Left lung (tissue), 10 donors: ENCODE results near the gene IL17D. TPM values are rescaled to one million over a fixed set of nuclear protein-coding genes. Genes with fewer than 3 reads are reported as not detected.
"Not testable (repeated sequence)": the region's sequence is repeated elsewhere in the genome, so short reads cannot be mapped to it uniquely, and the experiment has no call there.

Experiments used
- ATAC-seq: fragments of 200-7000 bp; cut with Tn5 transposase; one replicate; pipeline ENCODE4 v1.9.1; 2020; ENCODE audit warnings: moderate library complexity
- DNase-seq, 4 donors: peaks; one replicate each; pipeline ENCODE4 v3.0.0-alpha.2; 2013 to 2020
- H3K27ac ChIP-seq, 2 donors: fragments of 200-600 bp; sonication (generic) in 1 of 2; one replicate each; pipeline versions ENCODE4 v1.5.0 to v1.8.0; 2020 to 2021
- H3K27me3 ChIP-seq, 2 donors: fragments of 200-600 bp; sonication (generic) in 1 of 2; one replicate each; pipeline versions ENCODE4 v1.5.0 to v1.8.0; 2020 to 2021
- H3K36me3 ChIP-seq, 2 donors: fragments of 200-600 bp; sonication (generic) in 1 of 2; one replicate each; pipeline versions ENCODE4 v1.5.0 to v1.8.0; 2020 to 2021
- H3K4me1 ChIP-seq, 2 donors: fragments of 200-600 bp; one replicate each; pipeline ENCODE4 v1.8.0; 2021
- H3K4me3 ChIP-seq, 2 donors: fragments of 200-600 bp; sonication (generic) in 1 of 2; one replicate each; pipeline versions ENCODE4 v1.5.0 to v1.8.0; 2020 to 2021; ENCODE audit warnings: mild to moderate bottlenecking in 1 of 2
- H3K9me3 ChIP-seq, 2 donors: fragments of 200-600 bp; sonication (generic) in 1 of 2; one replicate each; pipeline versions ENCODE4 v1.5.0 to v1.8.0; 2020 to 2021
- CTCF ChIP-seq, 2 donors: fragments of 200-600 bp; sonication (generic) in 1 of 2; IDR thresholded peaks; one replicate each; pipeline versions ENCODE4 v1.5.0 to v1.8.0; 2021; ENCODE audit warnings: antibody characterized with exemption in 2 of 2
- intact Hi-C, 2 donors: fragments of 100-400 bp; cut with DNase I; formaldehyde crosslinking; loops; one replicate each; pipeline versions ENCODE4 v1.11.2 to v1.14.2; 2022
- polyA plus RNA-seq, 6 donors: library from polyadenylated mRNA; unstranded; fragments of 120-200 nt; gene quantifications; one replicate each; pipeline ENCODE4 v1.2.1, GENCODE V29; 2013; ENCODE audit not compliant: insufficient read length in 6 of 6
- total RNA-seq, 2 donors: library from RNA; stranded (reverse); fragmentation: NEBNext Ultra II Directional; extraction: Animal tissue kit (Norgen Biotek cat#: 25700); gene quantifications; one replicate each; pipeline ENCODE4 v1.2.1, GENCODE V29; 2021
- donor health status: DM: no; HTN: yes; CAD: no.
- donor health status: DM: no; HTN: no; CAD: no.

Gene IL17D
- total and polyA plus RNA-seq, 8 donors, result 1.1 to 12.2 (median 8.7) TPM

- no peak for ATAC-seq
- no peaks in the 10 kb centered on the region for H3K9me3 ChIP-seq
- intact Hi-C loops, result no loop called here
- H3K36me3 ChIP-seq, result peaks cover 0 to 15% of the 10 kb centered on the region in 2 donors
- H3K4me1 ChIP-seq, result no peaks in the 10 kb centered on the region
- H3K27me3 ChIP-seq, result no peaks in the 10 kb centered on the region
- TF ChIP-seq CTCF (IDR thresholded peaks at IDR 0.05), result no peak
- no peak overlapping the region for H3K4me3 ChIP-seq
- DNase-seq, result no peak
- H3K27ac ChIP-seq, result no peak overlapping the region
Measured at GRCh38 chr13:20673715-20674114, 29.8 kb upstream of the IL17D start.

GRCh38 chr13:20676213-20676612 lies 27.3 kb upstream of the IL17D start:
- TF ChIP-seq CTCF (IDR thresholded peaks at IDR 0.05), result no peak
- H3K9me3 ChIP-seq, result no peaks in the 10 kb centered on the region
- no peak overlapping the region for H3K4me3 ChIP-seq
- H3K27me3 ChIP-seq, result no peaks in the 10 kb centered on the region
- H3K4me1 ChIP-seq, result no peaks in the 10 kb centered on the region
- DNase-seq (no peak), ATAC-seq (no peak)
- intact Hi-C loops, result no loop called here
- peaks cover 0 to 15% of the 10 kb centered on the region in 2 donors for H3K36me3 ChIP-seq
- H3K27ac ChIP-seq, result no peak overlapping the region

GRCh38 chr13:20678606-20679005 lies 24.9 kb upstream of the IL17D start:
- H3K4me1 ChIP-seq, DNase-seq, H3K27ac ChIP-seq, H3K4me3 ChIP-seq, H3K27me3 ChIP-seq, H3K9me3 ChIP-seq, intact Hi-C loops: not testable (repeated sequence)
- ATAC-seq, result peak; percentile 44
- H3K36me3 ChIP-seq, result peaks cover 0 to 12% of the 10 kb centered on the region in 2 donors

- Histone ChIP-seq H3K9me3 (no peaks in the 10 kb centered on the region), H3K27me3 (no peaks in the 10 kb centered on the region), H3K36me3 (peaks cover 0 to 9% of the 10 kb centered on the region in 2 donors), H3K4me3 (no peak overlapping the region), H3K27ac (no peak overlapping the region), H3K4me1 (no peaks in the 10 kb centered on the region)
- no peak for TF ChIP-seq CTCF (IDR thresholded peaks at IDR 0.05)
- intact Hi-C loops, result no loop called here
- no peak for DNase-seq
- no peak for ATAC-seq
Measured at GRCh38 chr13:20679879-20680278, 23.6 kb upstream of the IL17D start.

- H3K27ac ChIP-seq, result no peak overlapping the region
- DNase-seq (no peak), ATAC-seq (no peak)
- TF ChIP-seq CTCF (IDR thresholded peaks at IDR 0.05), result no peak
- no peaks in the 10 kb centered on the region for H3K9me3 ChIP-seq
- no peaks in the 10 kb centered on the region for H3K27me3 ChIP-seq
- peaks cover 0 to 3% of the 10 kb centered on the region in 2 donors for H3K36me3 ChIP-seq
- H3K4me3 ChIP-seq, result no peak overlapping the region
- no peaks in the 10 kb centered on the region for H3K4me1 ChIP-seq
- intact Hi-C loops, result no loop called here
Measured at GRCh38 chr13:20680416-20681080, 23.0 kb upstream of the IL17D start.

GRCh38 chr13:20681481-20681880 lies 22.0 kb upstream of the IL17D start:
- H3K27me3 ChIP-seq, DNase-seq, intact Hi-C loops, H3K4me1 ChIP-seq, H3K9me3 ChIP-seq, H3K27ac ChIP-seq, H3K4me3 ChIP-seq, ATAC-seq, H3K36me3 ChIP-seq: not testable (repeated sequence)
